Measurements from ENCODE around the gene SANBR. TPM values are rescaled to one million over a fixed set of nuclear protein-coding genes. Genes with fewer than 3 reads are reported as not detected.
A peak's percentile ranks its signal among the peaks of the same experiment; 100 is the strongest.

SANBR gene
- total RNA-seq (ENCODE audit: unreplicated experiment) = 57.0 TPM
- long read RNA-seq, full-length matches to known transcripts = 1 of 12 reads
- long read RNA-seq, partial matches to known transcripts = 8 of 12 reads
- long read RNA-seq, other reads (novel, unspliced or antisense) = 3 of 12 reads

DNA sequence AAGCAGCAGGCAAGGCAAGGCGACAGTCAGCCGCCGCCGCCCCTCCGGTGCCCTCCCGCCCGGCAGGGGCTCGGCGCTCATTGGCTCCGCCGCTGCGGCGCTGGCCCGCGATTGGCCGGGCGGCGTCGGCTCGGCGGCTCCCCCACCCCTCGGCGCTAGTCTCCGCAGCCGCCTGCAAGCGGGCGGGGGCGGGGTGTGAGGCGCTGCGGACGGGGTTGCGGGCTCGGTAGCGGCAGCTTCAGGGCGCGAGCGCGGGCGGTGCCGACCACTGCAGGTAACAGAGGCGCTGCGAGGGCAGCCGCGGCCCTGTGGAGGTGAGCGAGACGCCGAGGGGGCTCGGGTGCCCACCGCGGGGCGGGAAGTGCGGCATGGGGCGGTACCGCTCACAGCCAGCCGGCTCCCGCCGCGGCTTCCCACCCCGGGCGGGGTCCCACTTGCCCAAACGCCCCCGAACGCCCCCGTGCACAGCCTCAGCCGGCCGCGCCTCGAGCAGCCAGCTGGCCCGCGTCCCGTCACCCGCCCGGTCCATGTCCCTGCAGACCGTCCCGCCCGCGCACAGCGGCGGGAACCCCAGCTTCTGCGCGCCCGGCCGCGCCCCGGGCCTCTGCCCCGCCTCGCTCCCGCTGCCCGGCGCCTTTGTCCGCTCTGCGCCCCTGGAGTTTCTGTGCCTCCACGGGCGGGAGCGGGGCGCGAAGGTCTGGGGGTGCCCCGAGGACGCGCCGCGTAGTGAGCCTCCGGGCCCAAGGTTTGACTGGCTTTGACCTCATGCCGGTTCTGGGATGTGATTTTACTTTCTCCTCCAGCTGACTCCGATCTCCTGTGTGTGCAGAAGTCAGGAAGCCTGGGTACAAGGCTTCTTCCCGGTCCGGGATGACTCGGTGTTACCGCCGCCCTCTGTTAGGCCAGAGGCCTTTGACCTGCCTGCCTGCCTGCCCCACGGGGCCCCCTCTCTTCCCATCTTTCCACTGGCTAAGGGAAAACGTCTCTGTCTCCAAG lies at the start of gene SANBR:
Gene SANBR, plus strand, starts transcription at position 158 of the 996 bp plus-strand sequence. CDS start 4,480 bp downstream, outside the sequence.
- Mint-ChIP-seq H3K9me3 (ENCODE audit: unreplicated experiment) (peaks cover 13% of the 10 kb centered on the region), H3K27me3 (ENCODE audit: unreplicated experiment) (peaks cover 5% of the 10 kb centered on the region), H3K4me1 (ENCODE audit: low read depth, unreplicated experiment) (peaks cover 11% of the 10 kb centered on the region), H3K27ac (ENCODE audit: unreplicated experiment) (peak within 1 kb of the TSS; percentile 100), H3K4me3 (ENCODE audit: unreplicated experiment) (peak within 1 kb of the TSS; percentile 99), H3K36me3 (ENCODE audit: unreplicated experiment) (no peaks in the 10 kb centered on the region)
- peak; percentile 92 for DNase-seq
- TF ChIP-seq, protein P1, sequence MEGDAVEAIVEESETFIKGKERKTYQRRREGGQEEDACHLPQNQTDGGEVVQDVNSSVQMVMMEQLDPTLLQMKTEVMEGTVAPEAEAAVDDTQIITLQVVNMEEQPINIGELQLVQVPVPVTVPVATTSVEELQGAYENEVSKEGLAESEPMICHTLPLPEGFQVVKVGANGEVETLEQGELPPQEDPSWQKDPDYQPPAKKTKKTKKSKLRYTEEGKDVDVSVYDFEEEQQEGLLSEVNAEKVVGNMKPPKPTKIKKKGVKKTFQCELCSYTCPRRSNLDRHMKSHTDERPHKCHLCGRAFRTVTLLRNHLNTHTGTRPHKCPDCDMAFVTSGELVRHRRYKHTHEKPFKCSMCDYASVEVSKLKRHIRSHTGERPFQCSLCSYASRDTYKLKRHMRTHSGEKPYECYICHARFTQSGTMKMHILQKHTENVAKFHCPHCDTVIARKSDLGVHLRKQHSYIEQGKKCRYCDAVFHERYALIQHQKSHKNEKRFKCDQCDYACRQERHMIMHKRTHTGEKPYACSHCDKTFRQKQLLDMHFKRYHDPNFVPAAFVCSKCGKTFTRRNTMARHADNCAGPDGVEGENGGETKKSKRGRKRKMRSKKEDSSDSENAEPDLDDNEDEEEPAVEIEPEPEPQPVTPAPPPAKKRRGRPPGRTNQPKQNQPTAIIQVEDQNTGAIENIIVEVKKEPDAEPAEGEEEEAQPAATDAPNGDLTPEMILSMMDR (IDR thresholded peaks at IDR 0.05; ENCODE audit: partially characterized antibody, unreplicated experiment) = no peak

DNA sequence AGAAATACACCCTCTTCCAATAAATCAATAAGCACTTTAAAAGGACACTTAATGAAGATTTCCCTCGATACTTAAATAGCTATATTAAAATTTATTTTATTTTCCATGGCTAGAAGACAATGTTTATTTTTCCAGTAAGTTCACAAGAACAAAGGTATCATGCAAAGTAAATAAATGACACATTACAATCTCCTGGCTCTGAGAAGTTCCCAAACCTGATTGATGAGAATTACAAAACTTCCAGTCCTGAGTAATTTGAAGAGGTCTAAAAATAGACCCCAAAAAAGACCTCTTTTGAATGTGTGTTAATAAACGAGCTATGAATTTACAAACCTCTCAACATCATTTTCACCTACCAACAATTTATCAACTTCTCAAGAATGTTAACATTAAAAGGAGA lies 49.7 kb upstream of the SANBR start:
- Mint-ChIP-seq H3K27me3 (ENCODE audit: unreplicated experiment) (no peaks in the 10 kb centered on the region), H3K4me1 (ENCODE audit: low read depth, unreplicated experiment) (peaks cover 2% of the 10 kb centered on the region), H3K27ac (ENCODE audit: unreplicated experiment) (no peak overlapping the region), H3K9me3 (ENCODE audit: unreplicated experiment) (peaks cover 1% of the 10 kb centered on the region), H3K4me3 (ENCODE audit: unreplicated experiment) (peak overlapping the region; percentile 98), H3K36me3 (ENCODE audit: unreplicated experiment) (no peaks in the 10 kb centered on the region)
- TF ChIP-seq, protein P1 (IDR thresholded peaks at IDR 0.05; ENCODE audit: partially characterized antibody, unreplicated experiment) = no peak
- no peak for DNase-seq

DNA sequence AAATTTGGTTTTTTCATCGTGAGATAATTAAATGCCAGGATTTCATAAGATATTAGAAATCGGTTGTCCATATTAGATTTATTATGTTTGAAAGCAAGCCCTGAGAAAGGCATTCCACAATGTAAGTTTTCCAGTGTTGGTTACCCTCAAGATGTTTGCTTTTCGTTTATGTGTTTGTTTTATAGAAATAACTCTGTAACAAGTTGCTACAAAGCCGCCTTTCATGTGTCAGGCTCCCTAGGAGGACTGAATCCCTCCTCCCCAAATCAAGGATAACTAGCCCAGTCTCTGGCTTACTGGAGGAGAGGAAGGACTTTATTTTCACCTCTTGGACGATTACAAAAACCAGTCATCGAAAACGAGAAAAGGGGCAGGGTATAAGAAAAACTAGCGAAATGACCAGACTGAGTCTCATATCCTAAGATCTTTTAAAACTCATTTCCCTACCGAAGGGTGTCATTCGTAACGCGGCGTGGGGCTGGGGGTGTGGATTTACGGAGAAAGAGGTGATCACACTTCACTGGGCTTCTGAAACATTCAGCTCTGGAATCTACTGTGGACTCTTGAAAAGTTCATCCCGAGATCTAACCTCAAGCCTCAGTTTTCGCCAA lies 49.2 kb upstream of the SANBR start:
- H3K4me3 Mint-ChIP-seq (ENCODE audit: unreplicated experiment) = peak overlapping the region; percentile 98
- peak overlapping the region; percentile 77 for H3K27ac Mint-ChIP-seq (ENCODE audit: unreplicated experiment)
- H3K9me3 Mint-ChIP-seq (ENCODE audit: unreplicated experiment) = peaks cover 1% of the 10 kb centered on the region
- no peak for DNase-seq
- H3K36me3 Mint-ChIP-seq (ENCODE audit: unreplicated experiment) = no peaks in the 10 kb centered on the region
- TF ChIP-seq, protein P1 (IDR thresholded peaks at IDR 0.05; ENCODE audit: partially characterized antibody, unreplicated experiment) = no peak
- peaks cover 2% of the 10 kb centered on the region for H3K4me1 Mint-ChIP-seq (ENCODE audit: low read depth, unreplicated experiment)
- H3K27me3 Mint-ChIP-seq (ENCODE audit: unreplicated experiment) = no peaks in the 10 kb centered on the region

DNA sequence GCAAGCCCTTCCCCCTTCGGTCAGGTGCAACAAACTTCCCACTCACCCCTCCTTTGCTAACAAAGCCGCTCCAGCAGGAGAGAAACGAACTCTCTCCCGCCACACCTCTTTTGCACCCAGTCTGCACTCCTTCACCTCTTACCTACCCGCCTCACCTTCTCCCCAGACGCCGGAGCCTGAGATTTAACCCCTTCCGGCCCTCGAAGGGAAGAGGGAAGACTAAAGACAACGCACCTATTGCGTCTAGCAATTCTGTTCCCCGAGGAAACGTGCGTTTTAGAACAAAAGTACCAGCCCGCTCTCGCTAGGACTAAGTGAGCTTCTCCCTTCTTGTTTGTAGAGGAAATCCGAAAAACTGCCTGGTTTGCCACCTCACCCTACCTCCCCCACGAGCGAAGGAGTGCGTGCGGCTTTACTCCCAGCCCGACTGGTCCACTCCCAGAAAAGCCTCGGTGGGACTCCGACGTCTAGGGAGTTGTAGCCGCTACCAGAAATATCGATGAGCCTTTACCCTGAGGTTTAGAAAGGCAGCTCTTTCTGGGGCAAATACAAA lies 48.6 kb upstream of the SANBR start:
- Mint-ChIP-seq H3K36me3 (ENCODE audit: unreplicated experiment) (no peaks in the 10 kb centered on the region), H3K9me3 (ENCODE audit: unreplicated experiment) (peaks cover 1% of the 10 kb centered on the region), H3K4me1 (ENCODE audit: low read depth, unreplicated experiment) (peaks cover 2% of the 10 kb centered on the region), H3K4me3 (ENCODE audit: unreplicated experiment) (peak overlapping the region; percentile 98), H3K27ac (ENCODE audit: unreplicated experiment) (peak overlapping the region; percentile 92), H3K27me3 (ENCODE audit: unreplicated experiment) (no peaks in the 10 kb centered on the region)
- TF ChIP-seq, protein P1 (IDR thresholded peaks at IDR 0.05; ENCODE audit: partially characterized antibody, unreplicated experiment) = no peak
- peak; percentile 51 for DNase-seq

All from glutamatergic neuron (in vitro differentiated cells).